NCI-H1930 (cell line): ENCODE measurements around the gene RPL10A.
"Not testable (repeated sequence)": the region's sequence is repeated elsewhere in the genome, so short reads cannot be mapped to it uniquely, and the experiment has no call there.

Experiments used
- DNase-seq, 2 experiments: peaks; one replicate each; lab custom pipeline; 2025; lab: John Stamatoyannopoulos, UW

Gene RPL10A

DNA sequence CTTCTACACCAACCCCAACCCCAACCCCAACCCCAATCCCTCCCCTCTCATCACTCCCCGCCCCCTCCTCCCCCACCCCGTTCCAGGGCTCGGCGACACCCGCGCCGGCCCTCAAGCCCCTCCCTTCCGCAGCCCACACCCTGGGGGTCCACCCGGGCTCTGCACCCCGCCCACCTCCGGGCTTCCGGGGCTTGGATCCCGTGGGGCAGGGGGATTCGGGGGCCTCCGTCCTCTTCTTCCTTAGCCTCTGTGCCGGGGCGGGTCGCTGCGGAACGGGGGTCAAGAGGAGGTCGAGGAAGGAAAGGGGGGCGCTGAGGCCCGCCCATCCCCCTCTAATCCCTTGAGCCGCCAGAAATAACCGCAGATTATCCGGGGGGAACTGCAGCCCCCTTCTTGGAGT is 43.8 kb downstream of the RPL10A start:
- no peak for DNase-seq

DNA sequence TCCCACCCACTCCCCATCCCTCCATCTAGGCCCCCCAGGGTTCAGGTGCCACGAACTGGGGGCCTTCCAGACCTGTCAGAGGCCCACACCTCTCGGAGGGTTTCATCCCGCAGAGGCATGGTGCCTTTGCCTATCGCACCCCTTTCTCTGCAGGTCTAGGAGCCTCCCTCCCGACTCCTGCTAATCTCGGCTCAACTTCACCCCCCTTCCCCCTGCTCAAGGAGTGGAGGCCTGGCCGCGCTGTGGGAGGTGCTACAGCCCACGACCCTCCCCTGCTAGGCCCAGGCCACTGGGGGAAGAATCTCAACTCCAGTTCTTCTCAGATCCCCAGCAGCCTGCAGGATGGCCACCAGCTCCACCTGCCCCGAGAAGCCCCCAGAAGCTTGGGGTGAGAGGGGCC is 44.5 kb downstream of the RPL10A start, which contains the start of gene TULP1:
Gene TULP1, minus strand, starts transcription at position 157 of the 400 bp plus-strand sequence. Its CDS starts 38 bp downstream, at position 119.
- DNase-seq = no peak

DNA sequence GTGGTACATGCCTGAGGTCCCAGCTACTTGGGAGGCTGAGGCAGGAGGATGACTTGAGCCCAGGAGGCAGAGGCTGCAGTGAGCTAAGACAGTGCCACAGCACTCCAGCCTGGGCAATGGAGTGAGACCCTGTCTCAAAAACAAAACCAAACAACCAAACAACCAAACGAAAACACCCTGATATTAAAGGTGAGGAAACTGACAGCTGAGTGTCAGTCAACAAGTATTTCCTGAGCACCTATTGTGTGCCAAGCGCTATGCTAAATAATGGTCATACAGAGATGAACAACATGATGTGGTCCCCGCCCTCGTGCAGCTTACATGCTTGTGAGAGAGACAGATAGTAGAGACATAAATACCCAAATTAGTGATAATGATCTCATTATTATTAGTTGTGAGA is 46.4 kb downstream of the RPL10A start:
- no peak for DNase-seq

DNA sequence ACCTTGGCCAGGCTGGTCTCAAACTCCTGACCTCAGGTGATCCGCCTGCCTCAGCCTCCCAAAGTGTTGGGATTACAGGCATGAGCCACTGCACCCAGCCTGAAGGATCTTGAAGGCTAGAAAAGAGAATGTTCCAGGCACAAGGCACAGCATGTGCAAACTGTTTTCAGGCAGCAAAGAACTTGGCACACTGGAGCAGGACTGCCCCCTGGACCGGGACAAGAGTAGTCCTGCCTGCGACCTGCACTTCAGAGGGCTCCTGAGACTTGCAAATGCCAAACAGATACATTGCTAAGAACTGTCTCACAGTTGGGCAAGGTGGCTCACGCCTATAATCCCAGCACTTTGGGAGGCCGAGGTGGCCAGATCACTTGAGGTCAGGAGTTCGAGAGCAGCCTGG is 47.7 kb downstream of the RPL10A start:
- not testable (repeated sequence) for DNase-seq

DNA sequence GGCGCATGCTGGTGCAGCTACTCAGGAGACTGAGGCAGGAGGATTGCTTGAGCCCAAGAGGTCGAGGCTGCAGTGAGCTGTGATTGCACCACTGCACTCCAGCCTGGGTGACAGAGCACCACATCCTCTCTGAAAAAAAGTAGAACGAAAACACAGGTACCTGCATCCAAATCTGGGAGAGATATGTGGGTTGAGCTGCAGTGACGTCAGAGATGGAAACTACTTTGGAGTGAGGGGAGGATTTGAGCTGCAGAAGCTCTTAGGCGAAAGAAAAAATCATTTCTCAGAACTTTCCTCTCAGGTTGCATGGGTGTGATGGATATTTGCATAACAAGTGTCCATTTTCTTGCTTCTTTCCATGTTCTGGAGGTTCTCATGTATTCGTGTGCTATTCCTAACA is 48.5 kb downstream of the RPL10A start:
- no peak for DNase-seq

DNA sequence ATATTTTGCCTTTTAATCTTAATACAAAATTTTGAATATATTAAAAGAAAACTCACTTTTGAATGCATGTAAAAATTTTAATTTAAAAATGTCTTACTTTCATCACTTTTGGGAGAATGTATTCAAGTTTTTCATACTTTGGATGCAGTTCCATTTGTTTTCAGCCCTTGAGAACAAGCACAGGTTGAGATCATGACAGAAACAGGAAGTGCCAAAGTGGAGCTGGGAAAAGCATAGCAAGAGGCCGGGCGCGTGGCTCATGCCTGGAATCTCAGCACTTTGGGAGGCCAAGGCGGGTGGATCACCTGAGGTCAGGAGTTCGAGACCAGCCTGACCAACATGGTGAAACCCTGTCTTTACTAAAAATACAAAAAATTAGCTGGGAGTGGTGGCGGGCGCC is 49.8 kb downstream of the RPL10A start:
- not testable (repeated sequence) for DNase-seq

DNA sequence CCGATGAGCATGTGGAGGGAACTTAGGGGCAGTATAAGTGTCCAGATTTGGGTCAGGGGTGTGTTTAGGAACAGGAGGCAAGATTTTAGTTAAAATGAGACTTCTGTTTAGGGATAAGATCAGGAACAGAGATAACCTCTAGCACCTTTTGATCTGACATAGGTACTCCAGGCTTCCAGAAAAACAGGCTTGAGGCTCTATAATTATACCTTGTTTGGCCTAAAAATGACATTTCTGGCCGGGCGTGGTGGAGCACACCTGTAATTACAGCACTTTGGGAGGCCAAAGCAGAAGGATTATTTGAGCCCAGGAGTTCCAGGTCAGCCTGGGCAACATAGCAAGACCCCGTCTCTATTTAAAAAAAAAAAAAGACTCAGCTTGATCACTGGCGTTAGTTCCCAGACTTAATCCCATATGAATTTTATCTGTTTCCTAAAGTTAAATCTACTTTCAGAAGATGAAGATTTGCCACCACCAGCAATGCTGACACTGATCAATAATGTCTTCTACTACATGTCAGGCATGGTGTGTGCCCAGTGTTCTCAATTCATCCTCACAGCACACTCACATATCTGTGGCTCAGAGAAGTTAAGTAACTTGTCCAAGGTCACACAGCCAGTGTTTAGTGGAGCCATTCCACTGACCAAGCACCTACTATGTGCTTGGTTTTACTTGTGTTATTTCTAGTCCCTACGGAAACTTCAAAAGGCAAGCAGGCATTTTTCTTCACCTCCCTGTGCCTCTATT is 50.5 kb downstream of the RPL10A start:
- no peak for DNase-seq

DNA sequence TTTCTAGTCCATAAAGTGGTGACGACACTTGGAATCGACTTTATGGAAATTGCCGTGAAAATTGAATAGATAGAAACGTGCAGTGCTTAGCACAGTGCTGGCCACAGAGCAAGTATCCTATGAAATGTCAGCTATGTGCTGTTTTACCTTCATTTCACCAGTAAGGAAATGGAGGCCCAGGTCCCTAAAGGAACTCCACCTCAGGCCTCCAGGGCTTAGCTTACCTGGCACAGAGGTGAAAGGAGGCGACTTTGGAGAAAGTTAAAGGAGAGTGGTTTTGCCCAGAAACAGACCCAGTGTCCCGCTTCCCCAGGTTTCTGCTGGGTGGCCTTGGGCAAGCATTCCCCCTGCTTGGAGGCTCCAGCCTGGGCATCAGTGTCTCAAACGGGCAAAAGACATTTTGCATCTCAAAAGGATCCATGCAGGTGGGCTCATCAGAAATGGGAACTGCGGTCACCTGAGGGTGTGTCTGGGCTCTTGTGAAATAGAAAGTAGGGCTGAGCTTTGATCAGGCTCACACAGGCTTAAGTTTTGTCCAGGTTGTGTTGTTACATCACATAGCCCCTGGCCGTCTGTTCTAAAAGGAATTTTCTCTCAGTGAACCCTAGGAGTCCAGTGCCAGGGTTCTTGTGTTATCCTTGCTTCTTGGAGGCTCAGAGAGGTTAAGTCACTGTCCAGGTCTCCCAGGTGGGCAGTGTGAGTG is 51.3 kb downstream of the RPL10A start:
- no peak for DNase-seq
